A549 (cell line): ENCODE results near the gene PLXNC1. TPM values are rescaled to one million over a fixed set of nuclear protein-coding genes. Genes with fewer than 3 reads are reported as not detected.
A peak's percentile ranks its signal among the peaks of the same experiment; 100 is the strongest.

ENCODE experiments used
- ATAC-seq, 2 experiments: fragments of 200-7000 bp in 1 of 2; fragments of >200 bp in 1 of 2; cut with Nextera tagmentation in 1 of 2; cut with Tn5 transposase in 1 of 2; 3 replicates each; pipeline versions ENCODE4 v1.8.0 to v1.9.1; 2018 to 2020; ENCODE audit warnings: mild to moderate bottlenecking in 1 of 2, moderate library complexity in 1 of 2
- CTCF ChIA-PET: fragments of 300-600 bp; sonication (Branson Sonifier 250); formaldehyde crosslinking; extraction: SDS; loops from one replicate; lab custom pipeline; 2021; ENCODE audit warnings: antibody characterized with exemption, inconsistent platforms; lab: Yijun Ruan, JAX
- POLR2A ChIA-PET: fragments of 350-600 bp; formaldehyde crosslinking; extraction: SDS; loops from one replicate; lab custom pipeline; 2021; ENCODE audit warnings: antibody characterized with exemption, inconsistent platforms; lab: Yijun Ruan, JAX
- DNase-seq, 2 experiments: peaks; one replicate each; pipeline versions ENCODE4 v3.0.0 to v3.0.0-alpha.2; 2011 to 2016; ENCODE audit warnings: low read depth in 1 of 2, low spot score in 1 of 2
- FAIRE-seq: peaks from 2 replicates; lab custom pipeline; 2011; peaks lifted over from hg19 to GRCh38; lab: Jason Lieb, UNC
- H3K27ac ChIP-seq, 2 experiments: fragments of >200 bp; sonication (Bioruptor Twin); formaldehyde crosslinking; 3 replicates each; pipeline ENCODE4 v1.5.1; 2016 to 2017
- H3K4me1 ChIP-seq: fragments of >200 bp; sonication (Bioruptor Twin); formaldehyde crosslinking; 3 replicates; pipeline ENCODE4 v1.6.1; 2016
- H3K4me2 ChIP-seq: fragments of >200 bp; sonication (Bioruptor Twin); formaldehyde crosslinking; 3 replicates; pipeline ENCODE4 v1.6.1; 2016
- H3K4me3 ChIP-seq: fragments of >200 bp; sonication (Bioruptor Twin); formaldehyde crosslinking; 3 replicates; pipeline ENCODE4 v1.5.1; 2016
- H3K9me3 ChIP-seq: fragments of >200 bp; sonication (Bioruptor Twin); formaldehyde crosslinking; 3 replicates; pipeline ENCODE4 v1.6.1; 2016
- CBX2 ChIP-seq: fragments of 200-600 bp; sonication (generic); IDR thresholded peaks from 2 replicates; pipeline ENCODE4 v1.6.1; 2016; ENCODE audit warnings: low read depth, mild to moderate bottlenecking, borderline replicate concordance
- CBX8 ChIP-seq: fragments of 200-600 bp; sonication (generic); IDR thresholded peaks from 2 replicates; pipeline ENCODE4 v1.6.1; 2016
- CEBPB ChIP-seq, 2 experiments: fragments of >200 bp in 1 of 2; sonication (Bioruptor Twin) in 1 of 2; formaldehyde crosslinking in 1 of 2; IDR thresholded peaks; 2 replicates each; pipeline ENCODE4 v1.6.1; 2012 to 2016
- EHMT2 ChIP-seq: fragments of 200-600 bp; sonication (generic); IDR thresholded peaks from 2 replicates; pipeline ENCODE4 v1.6.1; 2016; ENCODE audit warnings: antibody characterized with exemption, low read depth, mild to moderate bottlenecking, moderate library complexity
- EP300 ChIP-seq, 2 experiments: fragments of >200 bp; sonication (Bioruptor Twin); formaldehyde crosslinking; IDR thresholded peaks; 2 replicates in 1 of 2; 3 replicates in 1 of 2; pipeline ENCODE4 v1.6.1; 2016 to 2017
- ESRRA ChIP-seq: fragments of 150-350 bp; IDR thresholded peaks from 2 replicates; pipeline ENCODE4 v1.6.1; 2014; ENCODE audit warnings: mild to moderate bottlenecking, low read length, borderline replicate concordance
- FOSL2 ChIP-seq, 2 experiments: fragments of 450-650 bp in 1 of 2; fragments of >200 bp in 1 of 2; sonication (Bioruptor Twin) in 1 of 2; formaldehyde crosslinking; IDR thresholded peaks; 2 replicates each; pipeline versions ENCODE4 v1.5.0 to v1.6.1; 2016 to 2020; ENCODE audit warnings: mild to moderate bottlenecking in 1 of 2, moderate library complexity in 1 of 2
- FOXS1 ChIP-seq: fragments of 250-450 bp; sonication (Bioruptor Pico); IDR thresholded peaks from 2 replicates; pipeline ENCODE4 v1.5.0; 2020; ENCODE audit warnings: mild to moderate bottlenecking, moderate library complexity
- GATA3 ChIP-seq: IDR thresholded peaks from 2 replicates; pipeline ENCODE4 v1.6.1; 2012; ENCODE audit warnings: borderline replicate concordance
- HDAC2 ChIP-seq: fragments of 200-600 bp; sonication (generic); IDR thresholded peaks from 2 replicates; pipeline ENCODE4 v1.6.1; 2016
- HOXB5 ChIP-seq: fragments of 250-450 bp; sonication (Bioruptor Pico); IDR thresholded peaks from 2 replicates; pipeline ENCODE4 v1.5.0; 2020; ENCODE audit warnings: mild to moderate bottlenecking, moderate library complexity
- JUN ChIP-seq, 2 experiments: fragments of >200 bp; sonication (Bioruptor Twin); formaldehyde crosslinking; IDR thresholded peaks; 2 replicates in 1 of 2; 3 replicates in 1 of 2; pipeline ENCODE4 v1.6.1; 2016 to 2017
- KDM1A ChIP-seq: fragments of 200-600 bp; sonication (generic); IDR thresholded peaks from 2 replicates; pipeline ENCODE4 v1.6.1; 2016; ENCODE audit warnings: low read depth, mild to moderate bottlenecking
- KDM5A ChIP-seq: fragments of 200-600 bp; sonication (generic); IDR thresholded peaks from 2 replicates; pipeline ENCODE4 v1.6.1; 2016; ENCODE audit warnings: antibody characterized with exemption, mild to moderate bottlenecking
- MAFK ChIP-seq: fragments of 450-650 bp; IDR thresholded peaks from 2 replicates; pipeline ENCODE4 v1.6.1; 2014; ENCODE audit not compliant: partially characterized antibody
- NPAS2 ChIP-seq: fragments of 250-450 bp; sonication (Bioruptor Pico); IDR thresholded peaks from 2 replicates; pipeline ENCODE4 v1.8.0; 2022; ENCODE audit warnings: mild to moderate bottlenecking, moderate library complexity, borderline replicate concordance
- NR3C1 ChIP-seq: fragments of >200 bp; sonication (Bioruptor Twin); formaldehyde crosslinking; IDR thresholded peaks from 3 replicates; pipeline ENCODE4 v1.6.1; 2017
- PHF8 ChIP-seq: fragments of 200-600 bp; sonication (generic); IDR thresholded peaks from 2 replicates; pipeline ENCODE4 v1.6.1; 2016; ENCODE audit warnings: low read depth, mild to moderate bottlenecking, antibody characterized with exemption, moderate library complexity, borderline replicate concordance
- POLR2AphosphoS2 ChIP-seq: conservative IDR thresholded peaks from 2 replicates; pipeline ENCODE4 v1.6.1; 2012; ENCODE audit warnings: low read length, improper control_type of control experiment, inconsistent platforms
- RAD21 ChIP-seq, 2 experiments: fragments of >200 bp in 1 of 2; sonication (Bioruptor Twin) in 1 of 2; formaldehyde crosslinking in 1 of 2; IDR thresholded peaks in 1 of 2; conservative IDR thresholded peaks in 1 of 2; 2 replicates in 1 of 2; 3 replicates in 1 of 2; pipeline ENCODE4 v1.6.1; 2012 to 2018; ENCODE audit warnings: inconsistent platforms in 1 of 2
- RARB ChIP-seq: fragments of 250-450 bp; sonication (Bioruptor Pico); IDR thresholded peaks from 2 replicates; pipeline ENCODE4 v1.8.0; 2021; ENCODE audit warnings: mild to moderate bottlenecking, moderate library complexity
- TFCP2L1 ChIP-seq: fragments of 250-450 bp; sonication (Bioruptor Pico); IDR thresholded peaks from 2 replicates; pipeline ENCODE4 v1.5.0; 2021; ENCODE audit warnings: mild to moderate bottlenecking
- TP53 ChIP-seq: fragments of 250-450 bp; sonication (Bioruptor Pico); IDR thresholded peaks from 2 replicates; pipeline ENCODE4 v1.5.0; 2021; ENCODE audit warnings: mild to moderate bottlenecking, moderate library complexity
- ZC3H11A ChIP-seq: fragments of 450-650 bp; IDR thresholded peaks from 2 replicates; pipeline ENCODE4 v1.6.1; 2014; ENCODE audit warnings: antibody characterized with exemption, mild to moderate bottlenecking
- ZNF302 ChIP-seq: fragments of 250-450 bp; sonication (Bioruptor Pico); IDR thresholded peaks from 2 replicates; pipeline ENCODE4 v1.9.0; 2021; ENCODE audit warnings: inconsistent platforms, mild to moderate bottlenecking, moderate library complexity
- WGBS: methylation state at CpG from one replicate; pipeline ENCODE4 v1.1.6; 2017; ENCODE audit errors: missing lambda C conversion rate; 5-methylcytosine and 5-hydroxymethylcytosine counted together
- polyA minus RNA-seq: library from RNA; depleted of rRNA, polyadenylated mRNA; stranded (reverse); fragments of >200 nt; gene quantifications from 2 replicates; pipeline ENCODE4 v1.2.3, GENCODE V29; 2011; rRNA and poly(A)+ RNA removed
- polyA plus RNA-seq, 4 experiments: library from polyadenylated mRNA; depleted of rRNA in 3 of 4; stranded (reverse); fragments of >200 nt; fragmentation: RNase III in 1 of 4; extraction: RNeasy Plus Mini Kit Qiagen cat#74134 plus additional on column Dnase treatment in 1 of 4; gene quantifications; 2 replicates in 3 of 4; 3 replicates in 1 of 4; pipeline ENCODE4 v1.2.3, GENCODE V29; 2011 to 2017
- TF ChIP-seq, protein P1 (sequence below): fragments of >200 bp; sonication (Bioruptor Twin); formaldehyde crosslinking; IDR thresholded peaks from 3 replicates; pipeline ENCODE4 v1.5.1; 2016
- TF ChIP-seq, protein P2 (sequence below): fragments of >200 bp; sonication (Bioruptor Twin); formaldehyde crosslinking; IDR thresholded peaks from 3 replicates; pipeline ENCODE4 v1.6.1; 2016
- TF ChIP-seq, protein P3 (sequence below): fragments of 150-350 bp; IDR thresholded peaks from 2 replicates; pipeline ENCODE4 v1.6.1; 2014; ENCODE audit warnings: low read depth, mild to moderate bottlenecking, low read length

The PLXNC1 gene
- polyA plus RNA-seq (2011; rRNA removed) (0.50 and 1.4 TPM in 2 replicates), polyA plus RNA-seq (2017; fragmentation: RNase III; extraction: RNeasy Plus Mini Kit Qiagen cat#74134 plus additional on column Dnase treatment) (0.12 to 0.18 TPM (median 0.13 TPM) in 3 replicates), polyA minus RNA-seq (1.1 and 1.2 TPM in 2 replicates)
- polyA plus RNA-seq (2012; cell fraction: cytosol; rRNA removed) = 0.01 and 0.05 TPM in 2 replicates
- 0.06 and 0.45 TPM in 2 replicates for polyA plus RNA-seq (2012; cell fraction: nucleus; rRNA removed)

DNA sequence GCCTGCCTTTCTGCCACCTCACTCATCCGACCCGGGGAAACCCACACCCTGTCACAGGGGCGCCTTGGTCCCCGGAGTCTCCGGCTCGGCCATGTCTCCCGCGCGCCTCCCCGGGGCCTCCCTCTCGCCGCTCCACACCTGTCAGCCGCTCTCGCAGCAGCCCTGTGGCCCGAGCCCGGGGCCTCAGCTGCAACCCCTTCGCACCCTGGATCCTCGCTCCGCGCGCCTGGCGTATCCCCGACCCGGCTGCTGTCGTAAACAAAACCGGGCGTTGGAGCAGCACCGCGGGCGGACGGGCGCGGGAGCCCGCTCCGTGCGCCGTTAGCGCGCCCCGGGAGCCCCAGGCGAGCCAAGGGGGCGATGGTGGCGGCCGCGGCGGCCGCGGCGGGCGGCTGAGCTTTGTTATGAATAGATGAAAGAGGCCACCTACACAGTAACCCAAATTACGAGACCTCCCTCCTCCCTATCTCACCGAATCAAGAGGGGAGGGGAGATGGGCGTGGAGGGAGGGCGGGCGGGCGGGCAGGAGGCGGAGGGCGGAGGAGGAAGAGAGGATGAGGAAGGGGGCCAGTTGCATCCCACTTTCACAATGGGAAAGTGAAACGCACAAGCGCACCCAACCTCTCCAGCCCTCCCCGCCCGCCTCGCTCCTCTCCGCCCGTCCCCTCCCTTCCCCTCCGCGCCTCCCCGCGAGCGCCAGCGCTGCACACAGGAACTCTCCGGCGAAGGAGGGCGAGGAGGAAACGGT lies at the start of gene PLXNC1:
Gene PLXNC1 (plus strand): TSS at position 587 of the 748 bp plus-strand sequence. CDS start 395 bp downstream, outside the sequence.
- WGBS = 7% methylated on average over 57 of the region's 75 CpGs
- no peak for TF ChIP-seq HDAC2
- no peak for TF ChIP-seq TFCP2L1 (CRISPR knock-in tag)
- TF ChIP-seq POLR2AphosphoS2 = no peak
- no peak for TF ChIP-seq KDM5A
- no peak for TF ChIP-seq RARB
- TF ChIP-seq RAD21 (conservative IDR thresholded peaks at IDR 0.05 in 1 of 2, IDR thresholded peaks at IDR 0.05 in 1 of 2) = no peak
- TF ChIP-seq, protein P1, sequence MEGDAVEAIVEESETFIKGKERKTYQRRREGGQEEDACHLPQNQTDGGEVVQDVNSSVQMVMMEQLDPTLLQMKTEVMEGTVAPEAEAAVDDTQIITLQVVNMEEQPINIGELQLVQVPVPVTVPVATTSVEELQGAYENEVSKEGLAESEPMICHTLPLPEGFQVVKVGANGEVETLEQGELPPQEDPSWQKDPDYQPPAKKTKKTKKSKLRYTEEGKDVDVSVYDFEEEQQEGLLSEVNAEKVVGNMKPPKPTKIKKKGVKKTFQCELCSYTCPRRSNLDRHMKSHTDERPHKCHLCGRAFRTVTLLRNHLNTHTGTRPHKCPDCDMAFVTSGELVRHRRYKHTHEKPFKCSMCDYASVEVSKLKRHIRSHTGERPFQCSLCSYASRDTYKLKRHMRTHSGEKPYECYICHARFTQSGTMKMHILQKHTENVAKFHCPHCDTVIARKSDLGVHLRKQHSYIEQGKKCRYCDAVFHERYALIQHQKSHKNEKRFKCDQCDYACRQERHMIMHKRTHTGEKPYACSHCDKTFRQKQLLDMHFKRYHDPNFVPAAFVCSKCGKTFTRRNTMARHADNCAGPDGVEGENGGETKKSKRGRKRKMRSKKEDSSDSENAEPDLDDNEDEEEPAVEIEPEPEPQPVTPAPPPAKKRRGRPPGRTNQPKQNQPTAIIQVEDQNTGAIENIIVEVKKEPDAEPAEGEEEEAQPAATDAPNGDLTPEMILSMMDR = no peak
- no peak for TF ChIP-seq FOXS1 (CRISPR knock-in tag)
- no peak for TF ChIP-seq JUN (IDR thresholded peaks at IDR 0.05)
- no peak for TF ChIP-seq NPAS2
- TF ChIP-seq MAFK = no peak
- TF ChIP-seq NR3C1 = no peak
- TF ChIP-seq KDM1A = no peak
- TF ChIP-seq ZC3H11A = no peak
- no peak for TF ChIP-seq EP300 (IDR thresholded peaks at IDR 0.05)
- no peak for TF ChIP-seq PHF8
- no peak for TF ChIP-seq GATA3
- no peak for TF ChIP-seq CBX8
- TF ChIP-seq, protein P2, sequence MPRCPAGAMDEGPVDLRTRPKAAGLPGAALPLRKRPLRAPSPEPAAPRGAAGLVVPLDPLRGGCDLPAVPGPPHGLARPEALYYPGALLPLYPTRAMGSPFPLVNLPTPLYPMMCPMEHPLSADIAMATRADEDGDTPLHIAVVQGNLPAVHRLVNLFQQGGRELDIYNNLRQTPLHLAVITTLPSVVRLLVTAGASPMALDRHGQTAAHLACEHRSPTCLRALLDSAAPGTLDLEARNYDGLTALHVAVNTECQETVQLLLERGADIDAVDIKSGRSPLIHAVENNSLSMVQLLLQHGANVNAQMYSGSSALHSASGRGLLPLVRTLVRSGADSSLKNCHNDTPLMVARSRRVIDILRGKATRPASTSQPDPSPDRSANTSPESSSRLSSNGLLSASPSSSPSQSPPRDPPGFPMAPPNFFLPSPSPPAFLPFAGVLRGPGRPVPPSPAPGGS = no peak
- no peaks in the 10 kb centered on the region for H3K9me3 ChIP-seq
- peak within 1 kb of the TSS in 1 of 2 experiments; percentile 36; a peak in 2 of 6 replicates for H3K27ac ChIP-seq
- peak within 1 kb of the TSS; percentile 94 for H3K4me2 ChIP-seq
- FAIRE-seq = no peak
- CTCF ChIA-PET = interaction anchor here (2.3 kb wide), 1 partner anchor 383 kb away, joined by 8 read pairs; no protein-coding TSS in a partner anchor
- peaks cover 20% of the 10 kb centered on the region; the same call in 2 of the 3 replicates for H3K4me1 ChIP-seq
- POLR2A ChIA-PET = no interaction called here
- H3K4me3 ChIP-seq = peak within 1 kb of the TSS; percentile 58
- DNase-seq = peak; percentile 26 to 34
- ATAC-seq = peak; percentile 18 to 42; a peak in 5 of 6 replicates

DNA sequence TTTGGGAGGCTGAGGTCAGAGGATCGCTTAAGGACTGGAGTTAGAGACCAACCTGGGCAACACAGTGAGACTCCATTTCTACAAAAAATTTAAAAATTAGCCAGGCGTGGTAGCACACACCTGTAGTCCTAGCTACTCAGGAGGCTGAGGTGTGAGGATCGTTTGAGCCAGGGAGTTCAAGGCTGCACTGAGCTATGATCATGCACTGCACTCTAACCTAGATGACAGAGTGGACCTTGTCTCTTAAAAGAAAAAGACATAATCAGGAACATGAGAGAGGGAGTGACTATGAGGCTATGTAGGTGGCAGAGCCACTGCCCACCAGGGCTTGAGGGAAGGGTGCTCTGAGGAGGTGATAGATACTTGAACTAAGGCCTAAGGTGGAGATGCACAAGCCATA lies 49.2 kb upstream of the PLXNC1 start:
- 82% methylated on average over 3 of the region's 3 CpGs for WGBS
- peak overlapping the region; percentile 15 to 85; a peak in 4 of 6 replicates for H3K27ac ChIP-seq
- H3K9me3 ChIP-seq = no peaks in the 10 kb centered on the region
- FAIRE-seq (no peak), DNase-seq (no peak), ATAC-seq (no peak)
- CTCF ChIA-PET = interaction anchor here (5.4 to 9.9 kb wide), 7 partner anchors 8 to 592 kb away, joined by 58 to 334 read pairs (median 103); partner anchors contain the start of gene SOCS2
- POLR2A ChIA-PET = interaction anchor here (1.0 to 1.6 kb wide), 2 partner anchors 530 to 572 kb away, joined by 3 to 4 read pairs; no protein-coding TSS in a partner anchor
- peaks cover 28% of the 10 kb centered on the region; the same call in 2 of the 3 replicates for H3K4me1 ChIP-seq
- no peak overlapping the region for H3K4me3 ChIP-seq
- H3K4me2 ChIP-seq = no peak overlapping the region
- TF ChIP-seq ZNF302 (CRISPR knock-in tag) (no peak), FOSL2 (IDR thresholded peaks at IDR 0.05) (no peak), FOSL2 (CRISPR knock-in tag; IDR thresholded peaks at IDR 0.05) (no peak), EP300 (IDR thresholded peaks at IDR 0.05) (no peak), CEBPB (IDR thresholded peaks at IDR 0.05) (no peak), KDM5A (no peak), MAFK (no peak), KDM1A (no peak), TFCP2L1 (CRISPR knock-in tag) (no peak), CBX2 (no peak), EHMT2 (no peak), TP53 (no peak), ESRRA (no peak), HOXB5 (CRISPR knock-in tag) (no peak), RARB (no peak)
- TF ChIP-seq, protein P3, sequence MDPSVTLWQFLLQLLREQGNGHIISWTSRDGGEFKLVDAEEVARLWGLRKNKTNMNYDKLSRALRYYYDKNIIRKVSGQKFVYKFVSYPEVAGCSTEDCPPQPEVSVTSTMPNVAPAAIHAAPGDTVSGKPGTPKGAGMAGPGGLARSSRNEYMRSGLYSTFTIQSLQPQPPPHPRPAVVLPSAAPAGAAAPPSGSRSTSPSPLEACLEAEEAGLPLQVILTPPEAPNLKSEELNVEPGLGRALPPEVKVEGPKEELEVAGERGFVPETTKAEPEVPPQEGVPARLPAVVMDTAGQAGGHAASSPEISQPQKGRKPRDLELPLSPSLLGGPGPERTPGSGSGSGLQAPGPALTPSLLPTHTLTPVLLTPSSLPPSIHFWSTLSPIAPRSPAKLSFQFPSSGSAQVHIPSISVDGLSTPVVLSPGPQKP = no peak
- TF ChIP-seq, protein P1 = no peak
